Measurements from ENCODE around the gene SHOC1.

SHOC1 gene

DNA sequence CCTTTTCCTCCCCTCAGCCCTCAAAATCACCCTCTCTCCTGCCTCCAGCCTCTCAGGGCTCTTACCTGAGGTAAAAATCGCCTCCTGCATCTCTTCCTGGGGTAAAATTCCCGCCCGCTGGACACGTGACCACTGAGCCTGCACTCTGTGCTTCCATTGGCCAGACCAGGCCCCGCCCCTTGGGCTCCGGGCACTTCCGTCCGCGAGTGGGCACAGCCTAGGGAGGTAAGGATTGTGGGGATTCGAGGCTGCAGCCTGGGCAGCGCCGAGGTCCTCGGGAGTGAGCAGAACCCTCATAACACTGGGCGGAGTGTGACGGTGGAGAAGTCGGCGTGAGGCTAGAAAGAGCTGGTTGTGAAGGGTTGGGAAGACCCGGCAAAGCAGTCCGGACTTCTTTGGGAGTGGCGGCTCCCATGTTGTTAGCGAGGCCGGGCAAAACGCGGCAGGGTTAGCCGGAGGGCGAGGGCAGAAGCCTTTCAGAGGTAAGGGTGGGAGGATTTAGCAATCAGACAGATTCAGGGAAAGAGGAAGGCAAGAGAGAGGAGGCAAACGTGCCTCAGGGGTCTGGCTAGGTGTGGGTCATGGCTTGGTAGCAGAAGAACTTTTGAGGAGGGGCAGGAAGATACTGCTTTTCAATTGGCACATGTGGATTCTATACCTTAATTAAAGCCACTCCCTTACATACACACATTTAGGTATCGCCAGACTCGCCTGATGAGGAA lies at the start of gene SHOC1:
SHOC1 (minus strand) TSS at position 103 of the 722 bp plus-strand sequence. CDS start 3,519 bp downstream, outside the sequence.
- H3K4me3 Mint-ChIP-seq = no peak within 1 kb of the TSS

DNA sequence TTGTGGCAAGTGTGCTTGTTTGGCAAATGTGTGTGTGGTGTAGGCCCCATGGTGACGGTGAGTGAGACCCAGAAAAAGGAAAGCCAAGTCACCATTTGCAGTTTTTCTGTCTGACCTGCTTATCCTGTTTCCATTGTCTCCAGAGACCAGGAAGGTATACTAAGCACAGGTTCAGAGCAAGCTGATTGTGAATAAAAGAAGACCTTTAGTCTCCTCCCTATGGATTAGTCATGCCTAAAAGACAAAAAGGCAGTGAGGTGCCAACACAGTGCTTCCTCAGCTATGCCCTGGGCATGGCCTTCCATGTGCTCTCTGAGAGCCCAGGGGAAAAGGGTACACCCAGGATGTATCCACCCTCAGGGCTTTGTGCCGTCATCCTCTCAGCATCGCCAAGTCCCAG lies 49.2 kb upstream of the SHOC1 start:
- Mint-ChIP-seq H3K4me3 (no peak overlapping the region), H3K9me3 (no peaks in the 10 kb centered on the region)

More for the DNA sequence above, at the start of gene SHOC1:
- no peaks in the 10 kb centered on the region for H3K9me3 Mint-ChIP-seq
- no peaks in the 10 kb centered on the region for H3K36me3 Mint-ChIP-seq
- no peaks in the 10 kb centered on the region for H3K27me3 Mint-ChIP-seq
- no peak within 1 kb of the TSS for H3K27ac Mint-ChIP-seq
- H3K4me1 Mint-ChIP-seq = peaks cover 3% of the 10 kb centered on the region

DNA sequence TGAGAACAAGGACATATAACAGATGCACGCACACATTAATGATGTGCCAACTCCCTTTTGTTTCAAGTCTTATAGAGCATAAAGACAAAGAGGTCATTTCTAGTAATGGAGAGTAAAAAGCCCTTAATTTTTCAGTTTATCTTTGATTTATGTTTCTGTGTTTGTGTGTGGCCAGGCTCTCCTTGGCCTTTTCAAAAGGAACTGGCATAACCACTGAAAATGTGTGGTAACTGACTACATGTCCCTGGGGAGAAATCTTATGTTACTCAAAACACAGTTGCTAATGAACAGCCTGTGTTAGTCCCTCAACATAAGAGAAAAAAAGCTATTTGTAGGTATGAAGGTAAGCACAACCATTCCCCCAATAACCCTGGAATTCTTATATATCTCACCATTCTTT lies 47.6 kb upstream of the SHOC1 start:
- no peaks in the 10 kb centered on the region for H3K36me3 Mint-ChIP-seq
- no peak overlapping the region for H3K4me3 Mint-ChIP-seq

More for the DNA sequence above, 49.2 kb upstream of the SHOC1 start:
- Mint-ChIP-seq H3K4me1 (no peaks in the 10 kb centered on the region), H3K36me3 (no peaks in the 10 kb centered on the region), H3K27ac (no peak overlapping the region), H3K27me3 (peaks cover 3% of the 10 kb centered on the region)

DNA sequence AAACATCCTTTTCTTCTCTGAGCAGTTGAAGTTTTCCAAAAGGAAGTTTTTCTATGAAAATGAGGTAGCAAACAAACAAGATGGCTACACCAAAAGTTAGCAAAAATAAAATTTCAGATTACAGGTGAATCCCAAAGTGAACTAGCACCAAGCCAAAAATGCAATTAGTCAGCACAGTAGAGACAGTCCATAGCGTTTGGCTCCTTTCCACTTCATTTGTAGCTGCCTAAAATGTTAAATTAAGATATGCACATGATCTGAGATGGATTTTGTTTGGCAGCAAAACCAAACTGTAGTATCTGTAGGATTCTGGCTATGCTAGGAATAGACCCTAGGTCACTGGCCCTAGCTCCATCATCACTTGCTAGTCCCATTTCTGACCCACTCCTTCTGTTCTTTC lies 45.7 kb upstream of the SHOC1 start:
- peaks cover 3% of the 10 kb centered on the region for H3K4me1 Mint-ChIP-seq
- no peak overlapping the region for H3K4me3 Mint-ChIP-seq
- H3K27me3 Mint-ChIP-seq = peaks cover 3% of the 10 kb centered on the region
- H3K9me3 Mint-ChIP-seq = no peaks in the 10 kb centered on the region
- no peak overlapping the region for H3K27ac Mint-ChIP-seq
- no peaks in the 10 kb centered on the region for H3K36me3 Mint-ChIP-seq

More for the DNA sequence above, 47.6 kb upstream of the SHOC1 start:
- H3K27me3 Mint-ChIP-seq = peaks cover 3% of the 10 kb centered on the region
- H3K4me1 Mint-ChIP-seq = peaks cover 3% of the 10 kb centered on the region
- no peaks in the 10 kb centered on the region for H3K9me3 Mint-ChIP-seq
- no peak overlapping the region for H3K27ac Mint-ChIP-seq

DNA sequence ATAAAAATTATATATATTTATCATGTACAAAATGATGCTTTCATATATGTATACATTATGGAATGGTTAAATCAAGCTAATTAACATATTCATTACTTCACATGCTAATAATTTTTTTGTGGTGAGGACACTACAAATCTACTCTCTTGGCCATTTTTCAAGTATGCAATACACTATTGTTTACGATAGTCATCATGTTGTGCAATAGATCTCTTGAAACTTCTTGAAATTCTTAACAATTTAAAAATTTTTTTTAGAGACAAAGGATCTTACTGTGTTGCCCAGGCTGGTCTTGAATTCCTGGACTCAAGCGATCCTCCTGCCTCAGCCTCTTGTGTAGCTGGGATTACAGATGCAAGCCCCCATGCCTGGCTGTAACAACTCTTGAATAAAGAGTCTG lies 45.2 kb upstream of the SHOC1 start:
- Mint-ChIP-seq H3K27ac (no peak overlapping the region), H3K36me3 (no peaks in the 10 kb centered on the region), H3K9me3 (no peaks in the 10 kb centered on the region), H3K4me3 (no peak overlapping the region), H3K27me3 (peaks cover 3% of the 10 kb centered on the region), H3K4me1 (peaks cover 3% of the 10 kb centered on the region)

DNA sequence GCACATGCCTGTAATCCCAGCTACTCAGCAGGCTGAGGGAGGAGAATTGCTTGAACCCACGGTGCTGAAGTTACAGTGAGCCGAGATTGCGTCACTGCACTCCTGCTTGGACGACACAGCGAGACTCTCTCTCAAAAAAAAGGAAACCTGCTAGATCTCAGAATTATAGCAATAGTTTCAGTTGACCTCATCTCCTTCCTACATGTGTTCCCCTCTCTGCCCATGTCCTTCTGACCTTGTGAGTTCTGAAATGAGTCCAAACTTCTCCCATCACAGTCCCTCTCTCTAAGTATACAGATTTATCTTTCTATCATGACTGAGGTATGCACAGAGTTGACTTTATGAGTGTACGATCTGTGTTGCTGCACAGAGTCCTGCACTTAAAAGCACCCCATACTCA lies 44.6 kb upstream of the SHOC1 start:
- Mint-ChIP-seq H3K36me3 (no peaks in the 10 kb centered on the region), H3K4me1 (peaks cover 3% of the 10 kb centered on the region), H3K9me3 (no peaks in the 10 kb centered on the region), H3K27ac (no peak overlapping the region), H3K27me3 (peaks cover 3% of the 10 kb centered on the region), H3K4me3 (no peak overlapping the region)

DNA sequence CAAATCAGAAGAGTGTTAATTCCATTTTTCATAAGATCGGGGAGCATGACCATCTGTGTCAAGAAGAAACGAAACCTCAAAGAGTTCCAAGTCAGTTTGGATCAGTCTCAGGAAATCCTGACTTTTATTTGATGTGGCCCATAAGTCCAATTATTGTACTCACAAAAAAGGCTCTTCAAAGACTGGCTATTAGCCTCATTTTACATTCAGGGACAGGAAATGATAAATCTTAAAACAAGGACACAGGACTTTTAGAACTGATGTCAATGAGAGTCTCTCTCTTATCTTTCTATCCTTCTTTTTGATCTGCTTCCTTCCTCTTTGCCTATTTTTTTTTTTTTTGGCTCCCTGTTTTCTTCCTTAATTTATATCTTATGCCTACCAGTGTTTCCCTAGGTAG lies 43.7 kb upstream of the SHOC1 start:
- Mint-ChIP-seq H3K27ac (no peak overlapping the region), H3K36me3 (no peaks in the 10 kb centered on the region), H3K4me3 (no peak overlapping the region), H3K9me3 (no peaks in the 10 kb centered on the region), H3K4me1 (peaks cover 3% of the 10 kb centered on the region), H3K27me3 (peaks cover 3% of the 10 kb centered on the region)

DNA sequence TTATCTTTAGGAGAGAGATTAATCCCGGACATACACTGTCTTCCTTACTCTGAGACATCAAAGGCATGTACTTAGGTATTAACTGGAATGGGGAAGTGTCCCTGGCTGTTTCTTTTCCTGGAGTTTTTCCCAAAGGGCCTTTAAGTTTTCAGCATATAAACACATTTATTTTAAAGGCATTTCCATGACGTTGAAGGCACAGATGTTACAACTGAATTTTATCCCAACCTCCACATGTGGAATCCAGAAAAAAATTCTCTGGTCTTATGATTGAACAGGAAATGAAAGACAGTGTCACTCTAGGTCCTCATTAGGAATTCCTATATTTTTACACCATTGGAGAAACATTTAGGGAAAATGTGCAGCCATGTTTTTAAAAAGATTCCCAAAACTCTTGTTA lies 41.6 kb upstream of the SHOC1 start:
- Mint-ChIP-seq H3K4me3 (no peak overlapping the region), H3K36me3 (no peaks in the 10 kb centered on the region), H3K9me3 (no peaks in the 10 kb centered on the region), H3K27ac (no peak overlapping the region), H3K27me3 (peaks cover 3% of the 10 kb centered on the region), H3K4me1 (peaks cover 3% of the 10 kb centered on the region)

DNA sequence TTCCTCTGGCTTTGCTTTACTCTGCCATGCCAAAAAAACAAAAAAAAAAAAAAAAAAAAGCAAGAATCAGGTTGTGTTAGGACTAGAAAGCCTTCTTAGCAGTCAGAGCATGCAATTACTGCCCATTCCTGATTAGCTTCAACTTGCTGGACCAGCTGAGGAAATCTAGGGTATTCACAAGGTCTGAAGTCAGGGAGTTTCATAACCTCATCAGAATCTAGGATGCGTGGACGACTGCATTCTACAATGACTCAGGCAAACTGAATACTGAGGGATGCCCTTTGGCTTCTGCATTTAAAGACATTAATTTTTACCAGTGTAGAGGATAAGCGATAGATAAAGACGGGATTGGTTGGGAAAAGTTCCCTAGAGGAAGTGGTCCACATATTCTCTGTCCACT lies 39.2 kb upstream of the SHOC1 start:
- H3K27me3 Mint-ChIP-seq = no peaks in the 10 kb centered on the region
- H3K36me3 Mint-ChIP-seq = no peaks in the 10 kb centered on the region
- H3K9me3 Mint-ChIP-seq = no peaks in the 10 kb centered on the region
- peaks cover 3% of the 10 kb centered on the region for H3K4me1 Mint-ChIP-seq
- H3K4me3 Mint-ChIP-seq = no peak overlapping the region
- H3K27ac Mint-ChIP-seq = no peak overlapping the region

DNA sequence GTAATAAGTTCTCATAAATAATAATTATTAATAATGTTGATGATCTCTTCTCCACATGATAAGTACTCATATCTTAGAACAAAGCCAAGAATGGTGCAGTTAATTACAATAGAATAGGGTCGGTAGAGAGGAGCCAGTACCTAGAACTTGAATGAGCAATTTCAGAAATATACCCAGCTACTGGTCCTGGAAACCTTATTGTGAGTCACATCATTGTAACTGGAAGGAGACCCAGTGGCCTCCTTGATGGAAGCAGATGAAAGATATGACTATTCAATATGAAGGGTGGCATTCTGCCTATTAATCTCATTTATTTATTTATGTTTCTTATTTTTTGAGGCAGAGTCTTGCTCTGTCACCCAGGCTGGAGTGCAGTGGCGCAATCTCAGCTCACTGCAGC lies 37.7 kb upstream of the SHOC1 start:
- H3K27me3 Mint-ChIP-seq = no peaks in the 10 kb centered on the region
- H3K9me3 Mint-ChIP-seq = no peaks in the 10 kb centered on the region
- no peak overlapping the region for H3K27ac Mint-ChIP-seq
- no peaks in the 10 kb centered on the region for H3K36me3 Mint-ChIP-seq
- H3K4me3 Mint-ChIP-seq = no peak overlapping the region
- H3K4me1 Mint-ChIP-seq = no peaks in the 10 kb centered on the region

DNA sequence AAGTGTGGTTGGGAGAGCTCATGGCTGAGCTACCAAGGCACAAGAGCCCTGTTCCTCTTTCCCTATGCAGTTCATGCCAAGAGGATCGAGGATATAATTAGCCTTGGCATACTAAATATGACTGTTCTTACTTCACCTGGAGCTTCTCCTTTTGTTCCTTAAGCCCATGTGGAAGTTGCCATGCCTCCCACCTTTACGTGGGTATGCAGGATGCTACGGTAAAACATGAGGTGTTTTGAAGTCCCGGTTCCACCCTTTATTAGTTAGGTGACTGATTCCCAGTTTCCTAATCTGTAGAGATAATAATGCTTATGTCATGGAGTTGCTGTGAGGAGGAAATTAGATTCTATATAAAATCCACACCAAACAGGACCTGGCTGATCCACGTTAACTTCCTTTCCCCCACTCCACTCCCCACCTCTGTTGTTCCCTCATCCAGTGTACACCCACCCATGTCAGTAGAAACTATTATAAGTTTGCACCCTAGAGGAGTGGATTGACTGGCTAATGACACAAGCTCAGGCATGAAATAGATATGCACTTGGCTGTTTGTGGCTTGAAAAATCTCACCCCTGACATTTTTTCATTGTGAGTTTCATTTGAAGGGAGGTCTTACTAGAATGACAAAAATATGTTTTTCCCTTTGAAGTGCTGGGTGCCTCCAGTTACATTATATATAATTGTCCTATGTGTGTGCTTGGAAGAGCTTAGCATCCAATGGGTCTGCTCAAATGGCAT lies 36.8 kb upstream of the SHOC1 start:
- no peaks in the 10 kb centered on the region for H3K4me1 Mint-ChIP-seq
- no peaks in the 10 kb centered on the region for H3K36me3 Mint-ChIP-seq
- no peak overlapping the region for H3K4me3 Mint-ChIP-seq
- peak overlapping the region; percentile 59 for H3K27ac Mint-ChIP-seq
- H3K9me3 Mint-ChIP-seq = no peaks in the 10 kb centered on the region
- H3K27me3 Mint-ChIP-seq = no peaks in the 10 kb centered on the region

DNA sequence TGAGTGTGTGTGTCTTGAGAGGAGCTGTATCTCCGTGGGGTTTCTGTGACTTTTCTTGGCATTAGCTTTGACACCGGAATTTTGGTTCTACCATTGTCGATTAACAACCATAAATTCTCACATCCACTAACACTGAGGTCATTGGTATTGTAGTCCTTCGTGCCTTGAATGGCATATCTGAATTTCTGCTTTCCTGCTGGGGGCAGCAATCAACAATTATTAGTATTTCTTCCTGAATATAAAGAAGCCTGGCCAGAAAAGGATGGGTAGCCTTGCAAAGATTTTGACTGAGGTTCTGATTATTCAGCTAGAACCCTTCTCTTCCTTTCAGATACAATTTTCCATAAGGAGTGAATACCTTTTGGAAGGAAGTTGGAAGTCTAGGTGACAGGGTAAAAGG lies 33.5 kb upstream of the SHOC1 start:
- no peak overlapping the region for H3K4me3 Mint-ChIP-seq
- no peak overlapping the region for H3K27ac Mint-ChIP-seq
- H3K27me3 Mint-ChIP-seq = no peaks in the 10 kb centered on the region
- H3K36me3 Mint-ChIP-seq = no peaks in the 10 kb centered on the region
- H3K9me3 Mint-ChIP-seq = no peaks in the 10 kb centered on the region
- no peaks in the 10 kb centered on the region for H3K4me1 Mint-ChIP-seq

DNA sequence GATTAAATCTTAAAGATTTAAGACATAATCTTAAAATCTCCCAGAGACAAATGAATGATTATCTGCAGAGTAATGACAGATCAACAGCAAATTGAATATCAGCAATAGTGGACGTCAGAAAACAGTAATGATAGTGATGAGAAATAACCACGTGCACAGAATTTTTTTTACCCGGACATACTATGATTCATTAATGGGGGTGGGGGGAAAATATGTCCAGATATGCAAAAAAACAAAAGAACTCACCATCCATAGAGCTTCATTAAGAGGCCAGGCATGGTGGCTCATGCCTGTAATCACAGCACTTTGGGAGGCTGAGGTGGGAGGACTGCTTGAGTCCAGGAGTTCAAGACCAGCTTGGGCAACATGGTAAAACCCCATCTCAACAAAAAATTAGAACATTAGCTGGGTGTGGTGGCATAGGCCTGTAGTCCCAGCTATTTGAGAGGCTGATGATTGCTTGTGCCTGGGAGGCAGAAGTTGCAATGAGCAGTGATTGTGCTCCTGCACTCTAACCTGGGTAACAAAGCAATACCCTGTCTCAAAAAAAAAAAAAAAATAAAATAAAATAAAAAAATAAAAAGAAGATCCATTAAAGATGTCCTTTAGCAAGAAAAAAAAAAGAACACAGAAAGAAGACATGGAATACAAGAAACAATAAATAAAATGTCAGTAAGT lies 30.9 kb upstream of the SHOC1 start:
- Mint-ChIP-seq H3K27me3 (no peaks in the 10 kb centered on the region), H3K4me1 (no peaks in the 10 kb centered on the region), H3K27ac (no peak overlapping the region), H3K9me3 (no peaks in the 10 kb centered on the region), H3K36me3 (no peaks in the 10 kb centered on the region), H3K4me3 (no peak overlapping the region)

DNA sequence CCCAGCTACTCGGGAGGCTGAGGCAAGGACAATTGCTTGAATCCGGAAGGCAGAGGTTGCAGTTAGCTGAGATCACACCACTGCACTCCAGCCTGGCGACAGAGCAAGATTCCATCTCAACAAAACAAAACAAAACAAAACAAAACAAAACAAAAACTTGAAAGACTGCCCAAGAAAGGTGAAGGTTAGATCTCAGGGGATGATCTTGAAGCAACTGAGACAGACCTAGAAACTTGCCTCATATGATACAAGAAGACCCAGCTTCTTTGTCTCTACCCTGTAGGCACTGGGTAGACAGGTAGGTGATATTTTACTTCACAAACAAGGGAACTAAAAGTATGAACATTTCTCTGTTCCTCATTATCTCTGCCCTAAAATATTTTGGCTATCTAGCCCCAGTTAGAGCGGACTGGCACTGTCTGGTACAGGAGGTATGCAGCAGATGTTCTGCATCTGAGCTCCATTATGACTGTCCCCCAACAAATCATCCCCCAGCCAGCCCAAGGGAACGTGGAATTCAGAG lies 26.3 kb upstream of the SHOC1 start:
- Mint-ChIP-seq H3K9me3 (no peaks in the 10 kb centered on the region), H3K36me3 (no peaks in the 10 kb centered on the region), H3K4me3 (no peak overlapping the region), H3K27ac (no peak overlapping the region), H3K27me3 (no peaks in the 10 kb centered on the region), H3K4me1 (no peaks in the 10 kb centered on the region)

DNA sequence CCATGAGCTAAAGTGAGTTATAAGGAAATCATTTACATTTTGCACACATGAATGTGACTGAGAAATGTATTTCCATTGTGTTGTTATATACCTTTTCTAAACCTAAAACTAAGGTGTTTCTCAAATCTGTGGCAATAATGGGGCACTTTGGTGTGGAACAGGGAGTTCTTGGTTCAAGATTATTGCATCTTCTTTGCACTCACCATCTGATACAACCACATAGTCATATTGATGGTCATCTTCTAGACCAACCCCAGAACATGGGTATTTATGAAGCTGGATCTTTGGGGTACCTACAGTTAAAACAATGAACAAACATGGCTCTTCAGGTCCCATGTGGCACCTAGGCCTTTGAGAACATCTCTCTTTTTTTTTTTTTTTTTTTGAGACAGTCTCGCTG lies 24.6 kb upstream of the SHOC1 start:
- no peaks in the 10 kb centered on the region for H3K4me1 Mint-ChIP-seq
- no peak overlapping the region for H3K27ac Mint-ChIP-seq
- H3K4me3 Mint-ChIP-seq = no peak overlapping the region
- no peaks in the 10 kb centered on the region for H3K36me3 Mint-ChIP-seq
- H3K9me3 Mint-ChIP-seq = no peaks in the 10 kb centered on the region
- H3K27me3 Mint-ChIP-seq = no peaks in the 10 kb centered on the region

Measured in activated naive CD4-positive, alpha-beta T cell treated with anti-CD3 and anti-CD28 coated beads, Interleukin-2, amount 50 U/mL, for 24 hours (primary cell).